ENCODE data around the gene MED6. TPM values are rescaled to one million over a fixed set of nuclear protein-coding genes. Genes with fewer than 3 reads are reported as not detected.

MED6 gene
- total RNA-seq = 10 to 100 TPM; 18.4 to 21.2 (median 20.9) TPM
- 14.1 TPM for polyA plus RNA-seq
- long read RNA-seq, donor 1, transcript MED6-201 (8 exons, 1,995 nt) = major isoform, 8 of 9 reads
- long read RNA-seq, donor 1, partial matches to known transcripts = 0 of 9 reads
- long read RNA-seq, donor 1, other reads (novel, unspliced or antisense) = 0 of 9 reads
- long read RNA-seq, donor 2, partial matches to known transcripts = 1 of 3 reads
- long read RNA-seq, donor 2, other reads (novel, unspliced or antisense) = 1 of 3 reads
- long read RNA-seq, donor 3, transcript MED6-201 (8 exons, 1,995 nt) = major isoform, 14 of 18 reads
- long read RNA-seq, donor 3, partial matches to known transcripts = 0 of 18 reads
- long read RNA-seq, donor 3, other reads (novel, unspliced or antisense) = 3 of 18 reads
- long read RNA-seq, donor 4, partial matches to known transcripts = 0 of 2 reads
- long read RNA-seq, donor 4, other reads (novel, unspliced or antisense) = 0 of 2 reads

- H3K27me3 ChIP-seq (ENCODE audit: control insufficient read depth, insufficient read depth) = no peaks in the 10 kb centered on the region
- H3K4me3 ChIP-seq (ENCODE audit: low read length) = peak within 1 kb of the TSS; percentile 100
- intact Hi-C loops (cut with DNase I) = no loop called here
- peak; percentile 95 to 97 (median 97) for DNase-seq
- H3K27ac ChIP-seq (ENCODE audit: low read length) = peak within 1 kb of the TSS; percentile 15
- WGBS = under 1% methylated on average over 42 of the region's 43 CpGs
- peak; percentile 100 for ATAC-seq
- no peaks in the 10 kb centered on the region for H3K9me3 ChIP-seq (ENCODE audit: control insufficient read depth, low read length)
- peaks cover 5% of the 10 kb centered on the region for H3K4me1 ChIP-seq (ENCODE audit: control insufficient read depth, insufficient read depth, low read length)
These were observed at the start of gene MED6 for GRCh38 chr14:70600382-70601157. TSS of gene MED6 (minus strand) at chr14:70600655. CDS start at chr14:70600637, 18 bp downstream.

DNA sequence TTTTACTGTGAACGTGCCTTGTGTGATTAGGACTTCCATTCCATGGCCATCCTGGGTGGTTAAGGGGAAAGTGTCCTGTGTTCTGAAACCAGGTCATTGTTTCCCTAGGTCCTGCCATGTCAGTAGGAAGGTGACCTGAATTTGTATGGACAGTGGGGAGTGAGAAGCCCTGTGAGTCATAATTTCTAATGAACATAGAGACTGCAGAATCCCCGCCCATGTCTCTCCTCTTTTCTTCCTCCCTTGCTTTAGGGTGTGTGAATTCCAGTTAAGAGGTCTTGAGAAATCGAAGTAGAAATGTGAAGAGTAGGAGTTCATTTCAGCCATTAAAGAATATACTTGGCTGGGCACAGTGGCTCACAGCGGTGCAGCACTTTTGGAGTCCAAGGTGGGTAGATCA lies 49.3 kb upstream of the MED6 start:
- no peaks in the 10 kb centered on the region for H3K9me3 ChIP-seq (ENCODE audit: control insufficient read depth, low read length)
- 93% methylated on average over 4 of the region's 4 CpGs for WGBS
- intact Hi-C loops (cut with DNase I) = loop anchor here in 1 of 4 donors (10.0 kb wide), 1 partner anchor 55 kb away; no protein-coding TSS in a partner anchor
- no peaks in the 10 kb centered on the region for H3K27me3 ChIP-seq (ENCODE audit: control insufficient read depth, insufficient read depth)
- DNase-seq = no peak
- no peak overlapping the region for H3K27ac ChIP-seq (ENCODE audit: low read length)
- H3K4me1 ChIP-seq (ENCODE audit: control insufficient read depth, insufficient read depth, low read length) = no peaks in the 10 kb centered on the region
- H3K4me3 ChIP-seq (ENCODE audit: low read length) = no peak overlapping the region
- ATAC-seq = no peak

GRCh38 chr14:70648346-70648745 lies 47.9 kb upstream of the MED6 start:
- peak; percentile 54 to 59 (median 58) for DNase-seq

GRCh38 chr14:70646705-70647104 lies 46.2 kb upstream of the MED6 start:
- no peak overlapping the region for H3K27ac ChIP-seq (ENCODE audit: low read length)
- no peaks in the 10 kb centered on the region for H3K9me3 ChIP-seq (ENCODE audit: control insufficient read depth, low read length)
- no peaks in the 10 kb centered on the region for H3K4me1 ChIP-seq (ENCODE audit: control insufficient read depth, insufficient read depth, low read length)
- H3K27me3 ChIP-seq (ENCODE audit: control insufficient read depth, insufficient read depth) = no peaks in the 10 kb centered on the region
- 75% methylated on average over 2 of the region's 2 CpGs for WGBS
- DNase-seq (no peak), ATAC-seq (no peak)
- intact Hi-C loops (cut with DNase I) = loop anchor here in 1 of 4 donors (10.0 kb wide), 1 partner anchor 58 kb away; no protein-coding TSS in a partner anchor
- H3K4me3 ChIP-seq (ENCODE audit: low read length) = no peak overlapping the region

More at GRCh38 chr14:70648346-70648745, 47.9 kb upstream of the MED6 start:
- H3K9me3 ChIP-seq (ENCODE audit: control insufficient read depth, low read length) = no peaks in the 10 kb centered on the region
- peak; percentile 92 to 94 for ATAC-seq
- no peaks in the 10 kb centered on the region for H3K27me3 ChIP-seq (ENCODE audit: control insufficient read depth, insufficient read depth)
- H3K4me3 ChIP-seq (ENCODE audit: low read length) = no peak overlapping the region
- no peaks in the 10 kb centered on the region for H3K4me1 ChIP-seq (ENCODE audit: control insufficient read depth, insufficient read depth, low read length)
- intact Hi-C loops (cut with DNase I) = loop anchor here in 1 of 4 donors (10.0 kb wide), 1 partner anchor 56 kb away; no protein-coding TSS in a partner anchor
- H3K27ac ChIP-seq (ENCODE audit: low read length) = no peak overlapping the region

- no peaks in the 10 kb centered on the region for H3K27me3 ChIP-seq (ENCODE audit: control insufficient read depth, insufficient read depth)
- no peaks in the 10 kb centered on the region for H3K4me1 ChIP-seq (ENCODE audit: control insufficient read depth, insufficient read depth, low read length)
- DNase-seq (no peak), ATAC-seq (no peak)
- no peak overlapping the region for H3K27ac ChIP-seq (ENCODE audit: low read length)
- 94% methylated on average over 6 of the region's 6 CpGs for WGBS
- H3K4me3 ChIP-seq (ENCODE audit: low read length) = no peak overlapping the region
- intact Hi-C loops (cut with DNase I) = loop anchor here in 1 of 4 donors (10.0 kb wide), 1 partner anchor 59 kb away; no protein-coding TSS in a partner anchor
- no peaks in the 10 kb centered on the region for H3K9me3 ChIP-seq (ENCODE audit: control insufficient read depth, low read length)
These were observed 45.4 kb upstream of the MED6 start for GRCh38 chr14:70645892-70646291.

DNA sequence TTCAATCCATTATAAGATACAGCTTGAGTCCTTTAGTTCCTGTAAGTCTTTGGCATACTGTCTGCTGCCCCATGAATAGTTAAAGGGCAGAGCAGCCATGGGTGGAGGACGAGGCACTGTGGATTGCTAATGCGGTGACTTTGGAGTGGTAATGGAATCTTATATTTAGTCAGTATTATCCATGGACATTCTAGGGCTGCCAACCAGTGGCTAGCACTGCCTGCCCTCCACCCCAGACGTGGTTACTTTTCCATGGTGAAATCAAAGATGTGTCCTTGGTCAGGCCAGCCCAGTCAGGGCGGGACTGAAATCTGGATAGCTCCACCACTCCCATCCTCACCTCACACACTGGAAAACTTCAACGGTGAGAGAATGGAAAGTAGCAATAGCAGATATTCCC lies 43.5 kb upstream of the MED6 start:
- intact Hi-C loops (cut with DNase I) = loop anchor here in 1 of 4 donors (10.0 kb wide), 1 partner anchor 61 kb away; no protein-coding TSS in a partner anchor
- ATAC-seq (peak in 1 of 2 donors; percentile 86), DNase-seq (peak in 2 of 3 donors; percentile 40 to 57)
- H3K9me3 ChIP-seq (ENCODE audit: control insufficient read depth, low read length) = no peaks in the 10 kb centered on the region
- H3K27ac ChIP-seq (ENCODE audit: low read length) = no peak overlapping the region
- 84% methylated on average over 5 of the region's 5 CpGs for WGBS
- no peaks in the 10 kb centered on the region for H3K27me3 ChIP-seq (ENCODE audit: control insufficient read depth, insufficient read depth)
- no peaks in the 10 kb centered on the region for H3K4me1 ChIP-seq (ENCODE audit: control insufficient read depth, insufficient read depth, low read length)
- H3K4me3 ChIP-seq (ENCODE audit: low read length) = no peak overlapping the region

- peak overlapping the region; percentile 96 for H3K4me3 ChIP-seq (ENCODE audit: low read length)
- H3K4me1 ChIP-seq (ENCODE audit: control insufficient read depth, insufficient read depth, low read length) = no peaks in the 10 kb centered on the region
- H3K27me3 ChIP-seq (ENCODE audit: control insufficient read depth, insufficient read depth) = no peaks in the 10 kb centered on the region
- H3K9me3 ChIP-seq (ENCODE audit: control insufficient read depth, low read length) = no peaks in the 10 kb centered on the region
- 7% methylated on average over 51 of the region's 51 CpGs for WGBS
- H3K27ac ChIP-seq (ENCODE audit: low read length) = no peak overlapping the region
- DNase-seq (peak; percentile 20 to 59 (median 57)), ATAC-seq (peak; percentile 8 to 24)
- intact Hi-C loops (cut with DNase I) = loop anchor here in 1 of 4 donors (10.0 kb wide), 1 partner anchor 62 kb away; no protein-coding TSS in a partner anchor
These were observed 42.1 kb upstream of the MED6 start for GRCh38 chr14:70642303-70643235.

GRCh38 chr14:70641548-70642302 lies 41.3 kb upstream of the MED6 start, which contains the start of gene TTC9:
TSS of gene TTC9 (plus strand) at chr14:70641916. CDS start at chr14:70642130, 214 bp downstream.
- peak; percentile 37 to 70 (median 67) for DNase-seq
- H3K27me3 ChIP-seq (ENCODE audit: control insufficient read depth, insufficient read depth) = no peaks in the 10 kb centered on the region
- no peak within 1 kb of the TSS for H3K27ac ChIP-seq (ENCODE audit: low read length)
- H3K4me1 ChIP-seq (ENCODE audit: control insufficient read depth, insufficient read depth, low read length) = no peaks in the 10 kb centered on the region
- peak within 1 kb of the TSS; percentile 96 for H3K4me3 ChIP-seq (ENCODE audit: low read length)
- WGBS = under 1% methylated on average over 105 of the region's 105 CpGs
- H3K9me3 ChIP-seq (ENCODE audit: control insufficient read depth, low read length) = no peaks in the 10 kb centered on the region
- peak; percentile 55 to 74 for ATAC-seq
- intact Hi-C loops (cut with DNase I) = loop anchor here in 1 of 4 donors (10.0 kb wide), 1 partner anchor 63 kb away; no protein-coding TSS in a partner anchor

DNA sequence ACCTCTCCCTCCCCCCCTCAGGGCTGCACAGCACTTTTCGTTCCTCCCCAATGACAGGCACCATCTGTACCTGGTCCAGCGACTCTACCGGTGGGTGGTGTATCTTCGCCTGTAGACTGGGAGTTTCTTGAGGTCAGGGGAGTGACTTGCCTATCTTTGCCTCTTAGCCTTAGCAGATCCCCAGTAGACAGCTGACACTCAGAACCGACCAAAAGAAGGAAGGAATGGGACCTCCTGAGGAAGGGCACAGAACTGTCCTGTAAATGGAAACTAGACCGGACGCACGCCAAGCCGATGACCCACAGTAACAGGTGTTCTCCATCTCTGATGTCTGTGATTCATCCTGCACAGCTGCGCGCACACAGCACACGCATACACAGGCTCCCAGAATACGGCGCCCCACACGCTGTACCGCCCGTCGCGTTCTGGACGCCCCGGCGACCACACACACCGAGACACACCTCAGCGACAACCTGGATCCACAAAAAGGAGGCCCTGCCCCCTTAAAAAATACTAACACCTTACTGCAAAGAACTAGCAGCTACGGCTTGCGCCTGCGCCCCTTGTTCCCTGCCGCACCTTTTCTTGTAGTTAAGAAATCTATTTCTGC lies 40.6 kb upstream of the MED6 start:
- Histone ChIP-seq H3K27me3 (ENCODE audit: control insufficient read depth, insufficient read depth) (no peaks in the 10 kb centered on the region), H3K9me3 (ENCODE audit: control insufficient read depth, low read length) (no peaks in the 10 kb centered on the region), H3K27ac (ENCODE audit: low read length) (no peak overlapping the region), H3K4me1 (ENCODE audit: control insufficient read depth, insufficient read depth, low read length) (no peaks in the 10 kb centered on the region), H3K4me3 (ENCODE audit: low read length) (peak overlapping the region; percentile 96)
- WGBS = under 1% methylated on average over 28 of the region's 28 CpGs
- peak; percentile 50 to 62 for ATAC-seq
- DNase-seq = peak in 1 of 3 donors; percentile 20
- intact Hi-C loops (cut with DNase I) = loop anchor here in 1 of 4 donors (10.0 kb wide), 1 partner anchor 64 kb away; no protein-coding TSS in a partner anchor
